IPS DF 4.7 (cell line): ENCODE measurements around the gene UCHL1.
"Not testable (repeated sequence)": the region's sequence is repeated elsewhere in the genome, so short reads cannot be mapped to it uniquely, and the experiment has no call there.

Experiments used
- DNase-seq: peaks from one replicate; pipeline ENCODE4 v3.0.0-alpha.2; 2013; ENCODE audit warnings: low spot score; ENCODE audit errors: extremely low read depth

UCHL1 gene

DNA sequence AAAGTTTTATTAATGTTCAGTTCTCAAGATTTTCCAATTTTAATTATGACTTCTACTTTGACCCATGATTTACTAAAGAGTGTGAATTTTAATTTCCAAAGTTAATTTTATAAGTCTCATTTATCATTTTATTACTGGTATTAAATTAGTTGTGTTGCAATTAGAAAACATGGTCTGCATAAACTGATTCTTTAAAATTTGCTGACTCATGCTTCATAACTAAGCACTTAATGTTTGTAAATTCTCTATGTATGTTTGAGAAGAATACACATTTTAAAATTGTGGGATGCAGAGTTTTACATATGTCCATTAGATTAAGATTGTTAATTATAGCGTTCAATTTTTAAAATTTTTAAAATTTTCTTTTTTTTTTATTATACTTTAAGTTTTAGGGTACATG lies 20.2 kb upstream of the UCHL1 start:
- DNase-seq: no peak

GRCh38 chr4:41241919-41242318 lies 14.8 kb upstream of the UCHL1 start:
- DNase-seq: no peak

GRCh38 chr4:41245983-41246382 lies 10.7 kb upstream of the UCHL1 start:
- no peak for DNase-seq

DNA sequence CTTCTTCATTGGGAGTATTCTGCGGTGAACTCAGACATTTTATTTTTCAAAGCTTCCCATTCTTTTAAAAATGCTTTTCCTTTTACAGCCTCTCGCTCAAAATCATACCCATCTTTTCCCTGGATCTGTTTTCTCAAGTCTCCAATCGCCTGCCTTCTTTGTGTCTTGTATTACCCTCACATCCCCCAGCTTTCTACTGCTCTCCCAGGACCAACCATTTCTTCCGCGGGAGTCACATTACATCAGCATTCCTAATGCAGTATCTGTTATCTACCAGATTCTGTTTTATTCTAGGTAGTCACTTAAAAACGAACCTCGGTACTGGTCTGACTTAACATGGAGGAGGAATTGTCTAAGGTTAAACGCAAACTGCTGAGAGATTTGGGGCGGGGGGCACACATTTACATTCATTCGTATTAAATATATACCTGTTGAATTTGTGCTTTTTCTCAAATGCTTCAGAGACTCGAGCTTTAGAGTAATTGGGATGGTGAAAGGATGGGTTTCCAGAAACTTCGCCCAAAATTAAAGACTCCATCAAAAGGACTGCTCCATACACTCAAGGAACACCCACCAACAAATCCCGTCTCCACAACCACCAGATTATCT lies 493 bp upstream of the UCHL1 start:
- no peak for DNase-seq

DNA sequence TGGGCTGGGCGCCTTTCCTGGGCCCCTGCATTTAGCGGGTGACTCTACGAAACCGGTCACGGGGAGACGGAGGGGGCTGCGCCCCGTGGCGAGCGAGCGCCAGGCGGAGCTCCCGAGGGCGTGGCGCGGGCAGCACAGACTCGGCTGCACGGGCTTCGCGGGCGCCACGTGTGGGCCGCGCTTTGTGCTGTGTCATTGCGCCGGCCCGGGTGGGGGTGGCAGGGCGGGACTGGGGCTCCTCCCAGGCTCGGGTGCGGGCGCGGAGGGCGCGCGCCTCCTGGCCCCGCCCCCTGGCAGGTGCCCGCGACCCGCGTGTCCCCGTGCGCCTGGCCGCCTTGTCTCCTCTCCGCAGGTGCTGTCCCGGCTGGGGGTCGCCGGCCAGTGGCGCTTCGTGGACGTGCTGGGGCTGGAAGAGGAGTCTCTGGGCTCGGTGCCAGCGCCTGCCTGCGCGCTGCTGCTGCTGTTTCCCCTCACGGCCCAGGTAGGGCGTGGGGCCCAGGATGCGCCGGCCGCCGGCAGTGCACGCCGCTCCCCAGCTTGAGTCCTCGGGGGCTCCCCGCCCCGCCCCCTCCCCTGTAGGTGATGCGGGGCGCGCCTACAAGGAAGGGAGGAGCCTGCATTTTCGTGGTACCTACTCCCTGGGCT lies 651 bp downstream of the UCHL1 start:
- no peak for DNase-seq

DNA sequence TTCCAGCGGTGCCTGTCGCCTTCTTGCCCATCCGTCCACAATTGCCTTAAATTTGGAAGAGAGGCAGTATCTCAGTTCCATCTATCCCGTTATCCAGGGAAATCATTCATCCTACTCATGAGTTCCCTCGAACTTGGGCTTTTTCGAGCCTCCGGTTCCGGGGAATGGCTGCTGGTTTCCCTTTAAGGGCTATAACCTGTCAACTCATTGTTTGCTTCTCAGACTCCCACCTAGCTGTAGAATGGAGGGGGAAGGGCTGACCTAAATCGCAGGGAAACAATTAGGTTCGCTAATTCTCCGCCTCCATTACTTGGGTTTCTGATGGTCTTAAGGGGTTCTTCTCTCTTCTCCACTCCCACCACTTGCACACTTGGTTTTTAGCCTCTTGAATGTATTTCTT lies 1.2 kb downstream of the UCHL1 start:
- DNase-seq: no peak

GRCh38 chr4:41258783-41259182 lies 2.1 kb downstream of the UCHL1 start:
- DNase-seq: no peak

DNA sequence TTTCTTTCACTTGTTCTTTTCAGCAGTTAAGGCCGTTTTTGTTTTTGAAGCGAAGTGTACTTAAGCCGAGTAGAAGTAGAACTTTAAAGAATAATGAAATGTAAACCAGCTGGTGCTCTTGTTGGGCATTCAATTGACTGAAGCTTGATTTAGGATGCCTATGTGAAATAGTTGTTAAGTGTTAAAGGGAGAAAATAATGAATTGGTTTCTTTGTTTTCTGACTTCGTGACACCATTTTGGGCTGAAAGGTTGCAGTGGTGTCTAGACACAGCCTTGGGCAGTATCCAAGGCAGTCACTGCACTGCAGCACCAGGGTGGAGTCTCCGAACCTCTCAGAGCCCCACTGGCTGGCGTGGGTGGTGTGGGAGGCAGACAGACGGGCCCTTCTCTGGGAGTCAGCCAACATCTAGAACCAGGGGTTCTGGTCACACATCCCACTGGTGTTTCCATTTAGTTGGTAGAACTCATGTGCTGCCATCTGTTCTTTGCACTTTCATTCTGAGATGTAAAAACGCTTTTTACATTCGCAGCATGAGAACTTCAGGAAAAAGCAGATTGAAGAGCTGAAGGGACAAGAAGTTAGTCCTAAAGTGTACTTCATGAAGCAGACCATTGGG lies 3.5 kb downstream of the UCHL1 start:
- no peak for DNase-seq

GRCh38 chr4:41262198-41262597 lies 5.5 kb downstream of the UCHL1 start:
- DNase-seq: no peak

DNA sequence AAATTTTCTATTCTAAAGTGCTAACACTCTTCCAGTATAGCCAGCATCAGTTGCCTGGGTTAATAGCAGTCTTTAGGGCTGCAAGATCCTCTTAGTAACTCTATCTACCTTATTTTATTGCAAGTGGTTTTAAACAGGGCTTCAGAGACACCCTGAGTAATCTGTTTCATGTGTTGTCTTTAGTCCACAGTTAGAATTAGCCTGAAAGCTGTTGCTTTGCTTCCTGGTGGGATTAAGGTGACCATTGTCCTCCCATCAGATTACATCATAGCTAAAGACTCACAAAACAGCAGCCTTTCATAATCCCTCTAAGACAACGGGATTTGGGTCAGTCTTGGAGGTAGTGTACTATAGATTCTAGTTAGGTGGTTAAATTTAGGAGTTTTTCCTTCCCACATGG lies 7.5 kb downstream of the UCHL1 start:
- DNase-seq: no peak

DNA sequence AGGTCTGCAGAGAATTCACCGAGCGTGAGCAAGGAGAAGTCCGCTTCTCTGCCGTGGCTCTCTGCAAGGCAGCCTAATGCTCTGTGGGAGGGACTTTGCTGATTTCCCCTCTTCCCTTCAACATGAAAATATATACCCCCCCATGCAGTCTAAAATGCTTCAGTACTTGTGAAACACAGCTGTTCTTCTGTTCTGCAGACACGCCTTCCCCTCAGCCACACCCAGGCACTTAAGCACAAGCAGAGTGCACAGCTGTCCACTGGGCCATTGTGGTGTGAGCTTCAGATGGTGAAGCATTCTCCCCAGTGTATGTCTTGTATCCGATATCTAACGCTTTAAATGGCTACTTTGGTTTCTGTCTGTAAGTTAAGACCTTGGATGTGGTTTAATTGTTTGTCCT lies 11.3 kb downstream of the UCHL1 start:
- DNase-seq: no peak

DNA sequence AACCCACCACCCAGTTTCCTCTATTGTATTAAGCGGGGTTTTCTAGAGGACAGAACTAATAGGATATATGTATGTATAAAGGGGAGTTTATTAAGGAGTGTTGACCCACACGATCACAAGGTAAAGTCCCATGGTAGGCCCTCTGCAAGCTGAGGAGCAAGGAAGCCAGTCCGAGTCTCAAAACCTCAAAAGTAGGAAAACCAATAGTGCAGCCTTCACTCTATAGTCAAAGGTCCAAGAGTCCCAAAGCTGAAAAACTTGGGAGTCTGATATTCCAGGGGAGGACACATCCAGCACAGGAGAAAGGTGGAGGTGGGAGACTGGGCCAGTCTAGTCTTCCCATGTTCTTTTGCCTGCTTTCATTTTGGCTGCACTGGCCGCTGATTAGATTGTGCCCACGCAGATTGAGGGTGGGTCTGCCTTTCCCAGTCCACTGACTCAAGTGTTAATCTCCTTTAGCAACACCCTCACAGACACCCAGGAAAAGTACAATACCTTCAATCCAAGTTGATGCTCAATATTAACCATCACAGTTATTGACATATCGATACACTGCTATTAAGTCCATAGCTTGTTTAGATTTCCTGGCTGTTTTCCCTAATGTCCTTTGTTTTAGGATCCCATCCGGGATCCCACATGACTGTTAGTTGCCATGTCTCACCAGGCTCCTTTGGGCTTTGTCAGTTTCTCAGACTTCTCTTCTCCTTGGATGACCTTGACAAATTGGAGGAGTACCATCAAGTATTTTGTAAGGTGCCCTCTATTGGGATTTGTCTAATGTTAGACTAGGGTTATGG lies 12.2 kb downstream of the UCHL1 start:
- no peak for DNase-seq

GRCh38 chr4:41269682-41270081 lies 13.0 kb downstream of the UCHL1 start:
- no peak for DNase-seq

DNA sequence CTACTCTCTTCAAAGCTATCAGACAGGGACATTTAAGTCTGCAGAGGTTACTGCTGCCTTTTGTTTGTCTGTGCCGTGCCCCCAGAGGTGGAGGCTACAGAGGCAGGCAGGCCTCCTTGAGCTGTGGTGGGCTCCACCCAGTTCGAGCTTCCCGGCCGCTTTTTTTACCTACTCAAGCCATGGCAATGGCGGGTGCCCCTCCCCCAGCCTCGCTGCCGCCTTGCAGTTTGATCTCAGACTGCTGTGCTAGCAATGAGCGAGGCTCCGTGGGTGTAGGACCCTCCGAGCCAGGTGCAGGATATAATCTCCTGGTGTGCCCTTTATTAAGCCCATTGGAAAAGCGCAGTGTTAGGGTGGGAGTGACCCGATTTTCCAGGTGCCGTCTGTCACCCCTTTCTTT lies 19.2 kb downstream of the UCHL1 start:
- DNase-seq: not testable (repeated sequence)

- DNase-seq: no peak
Measured at GRCh38 chr4:41280010-41280409, 23.3 kb downstream of the UCHL1 start.

GRCh38 chr4:41281038-41281634 lies 24.4 kb downstream of the UCHL1 start:
- DNase-seq: no peak

DNA sequence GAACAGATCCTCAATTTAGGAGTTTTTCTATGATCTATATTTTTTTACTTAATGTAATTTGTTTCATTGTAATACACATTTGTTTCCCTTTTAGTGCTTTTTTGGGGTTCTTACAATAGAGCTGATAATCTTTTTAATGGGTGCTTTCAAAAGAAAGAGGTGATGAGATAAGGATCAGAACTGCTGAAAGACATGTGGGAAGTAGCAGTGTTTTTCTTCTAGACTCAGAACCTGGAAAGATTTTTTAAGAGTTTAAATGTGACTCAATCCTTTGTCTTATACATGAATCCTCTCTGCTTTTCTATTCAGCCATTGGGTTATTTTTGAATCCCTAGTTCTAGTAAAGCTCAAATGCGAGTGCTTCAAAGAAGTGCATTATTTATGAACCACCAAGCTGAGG lies 25.6 kb downstream of the UCHL1 start:
- DNase-seq: no peak

- no peak for DNase-seq
Measured at GRCh38 chr4:41285202-41285863, 28.6 kb downstream of the UCHL1 start.

DNA sequence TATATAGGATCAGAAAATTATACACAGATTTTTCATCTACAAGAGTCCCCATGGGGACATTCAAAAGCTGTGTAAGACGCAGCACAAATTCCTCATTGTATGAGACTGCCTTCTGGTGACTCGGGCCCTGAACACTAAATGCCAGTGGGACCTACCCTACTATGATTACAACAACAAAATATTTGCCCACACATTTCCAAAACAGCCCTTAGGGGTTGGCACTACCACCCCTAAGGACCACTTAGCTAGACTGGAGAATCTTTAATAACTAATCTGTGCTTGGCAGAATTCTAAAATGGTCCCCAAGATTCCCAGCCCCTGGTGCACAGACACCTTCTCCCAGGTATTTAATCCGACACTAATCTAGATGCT lies 29.1 kb downstream of the UCHL1 start:
- no peak for DNase-seq

- no peak for DNase-seq
Measured at GRCh38 chr4:41287005-41287404, 30.3 kb downstream of the UCHL1 start.

- DNase-seq: no peak
Measured at GRCh38 chr4:41287852-41288251, 31.1 kb downstream of the UCHL1 start.
